ENCODE measurements around the gene AP1B1.
A peak's percentile ranks its signal among the peaks of the same experiment; 100 is the strongest.

AP1B1 gene

DNA sequence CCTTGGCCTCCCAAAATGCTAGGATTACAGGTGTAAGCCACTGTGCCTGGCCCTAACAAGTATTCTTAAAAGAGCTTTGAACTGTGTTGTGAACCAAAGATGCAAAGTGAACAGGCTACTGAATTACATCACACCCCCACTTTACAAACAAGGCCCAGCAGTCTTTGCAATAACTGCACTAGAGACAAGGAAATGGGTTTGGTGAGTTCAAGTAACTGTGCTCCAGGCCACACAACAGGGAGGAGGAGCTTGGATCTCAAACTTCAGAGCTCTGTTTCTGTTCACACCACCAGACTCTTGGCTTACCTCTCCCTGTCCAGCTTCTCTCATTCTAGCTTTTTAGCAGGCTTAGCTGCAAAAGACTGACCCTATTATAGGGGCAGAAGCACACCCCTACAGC is 42.4 kb downstream of the AP1B1 start:
- H3K27ac ChIP-seq, result peak overlapping the region; percentile 91
- no peak for TF ChIP-seq ZFX (IDR thresholded peaks at IDR 0.05)
- TF ChIP-seq, protein P1, sequence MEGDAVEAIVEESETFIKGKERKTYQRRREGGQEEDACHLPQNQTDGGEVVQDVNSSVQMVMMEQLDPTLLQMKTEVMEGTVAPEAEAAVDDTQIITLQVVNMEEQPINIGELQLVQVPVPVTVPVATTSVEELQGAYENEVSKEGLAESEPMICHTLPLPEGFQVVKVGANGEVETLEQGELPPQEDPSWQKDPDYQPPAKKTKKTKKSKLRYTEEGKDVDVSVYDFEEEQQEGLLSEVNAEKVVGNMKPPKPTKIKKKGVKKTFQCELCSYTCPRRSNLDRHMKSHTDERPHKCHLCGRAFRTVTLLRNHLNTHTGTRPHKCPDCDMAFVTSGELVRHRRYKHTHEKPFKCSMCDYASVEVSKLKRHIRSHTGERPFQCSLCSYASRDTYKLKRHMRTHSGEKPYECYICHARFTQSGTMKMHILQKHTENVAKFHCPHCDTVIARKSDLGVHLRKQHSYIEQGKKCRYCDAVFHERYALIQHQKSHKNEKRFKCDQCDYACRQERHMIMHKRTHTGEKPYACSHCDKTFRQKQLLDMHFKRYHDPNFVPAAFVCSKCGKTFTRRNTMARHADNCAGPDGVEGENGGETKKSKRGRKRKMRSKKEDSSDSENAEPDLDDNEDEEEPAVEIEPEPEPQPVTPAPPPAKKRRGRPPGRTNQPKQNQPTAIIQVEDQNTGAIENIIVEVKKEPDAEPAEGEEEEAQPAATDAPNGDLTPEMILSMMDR (conservative IDR thresholded peaks at IDR 0.05), result no peak

GRCh38 chr22:29344889-29345288 is 43.5 kb downstream of the AP1B1 start:
- H3K27ac ChIP-seq, result peak overlapping the region; percentile 91

DNA sequence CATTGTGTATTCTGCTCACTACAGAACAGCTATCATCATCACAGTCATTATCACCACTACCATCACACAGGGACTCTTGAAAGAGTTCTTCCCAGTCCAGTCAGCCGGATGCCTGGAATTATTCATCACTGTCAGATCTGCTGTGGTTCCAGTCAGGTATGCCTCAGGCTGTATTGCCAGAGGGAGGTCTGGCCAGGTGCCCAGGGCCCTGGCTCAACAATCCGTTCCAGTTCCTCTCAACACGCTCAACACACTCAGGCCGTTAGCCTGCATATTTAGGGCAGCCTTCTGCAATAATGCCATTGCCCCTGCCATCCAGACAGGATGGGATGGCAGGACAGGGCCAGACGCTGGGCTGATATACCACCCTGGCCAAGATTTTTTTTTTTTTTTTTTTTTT is 44.2 kb downstream of the AP1B1 start:
- peak overlapping the region; percentile 91 for H3K27ac ChIP-seq
- TF ChIP-seq, protein P1 (conservative IDR thresholded peaks at IDR 0.05), result no peak
- no peak for TF ChIP-seq ZFX (IDR thresholded peaks at IDR 0.05)

DNA sequence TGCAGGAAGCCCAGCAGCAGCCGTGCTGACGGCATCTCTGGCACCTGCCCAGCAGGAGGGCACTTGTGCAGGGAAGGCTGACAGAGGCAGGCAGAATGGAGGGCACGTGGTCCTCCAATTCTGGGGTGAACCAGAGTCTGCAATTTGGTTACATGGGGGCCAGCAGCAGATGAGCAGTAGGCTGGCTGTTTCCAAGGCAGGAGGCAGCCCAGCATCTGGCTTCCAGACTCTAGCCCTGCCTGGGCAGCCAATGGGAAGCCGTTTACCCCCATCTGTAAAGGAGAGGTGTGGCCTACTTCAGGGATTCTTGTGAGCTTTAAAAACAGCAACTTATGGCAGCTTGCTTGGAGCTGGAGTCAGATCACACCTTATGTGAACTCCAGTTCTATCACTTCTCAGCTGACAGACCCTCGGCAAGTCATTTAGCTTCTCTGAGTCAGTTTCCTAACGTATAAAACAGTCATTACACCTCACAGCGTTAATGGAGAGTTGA is 45.0 kb downstream of the AP1B1 start:
- peak overlapping the region; percentile 91 for H3K27ac ChIP-seq
- TF ChIP-seq, protein P1 (conservative IDR thresholded peaks at IDR 0.05), result no peak
- no peak for TF ChIP-seq ZFX (IDR thresholded peaks at IDR 0.05)

DNA sequence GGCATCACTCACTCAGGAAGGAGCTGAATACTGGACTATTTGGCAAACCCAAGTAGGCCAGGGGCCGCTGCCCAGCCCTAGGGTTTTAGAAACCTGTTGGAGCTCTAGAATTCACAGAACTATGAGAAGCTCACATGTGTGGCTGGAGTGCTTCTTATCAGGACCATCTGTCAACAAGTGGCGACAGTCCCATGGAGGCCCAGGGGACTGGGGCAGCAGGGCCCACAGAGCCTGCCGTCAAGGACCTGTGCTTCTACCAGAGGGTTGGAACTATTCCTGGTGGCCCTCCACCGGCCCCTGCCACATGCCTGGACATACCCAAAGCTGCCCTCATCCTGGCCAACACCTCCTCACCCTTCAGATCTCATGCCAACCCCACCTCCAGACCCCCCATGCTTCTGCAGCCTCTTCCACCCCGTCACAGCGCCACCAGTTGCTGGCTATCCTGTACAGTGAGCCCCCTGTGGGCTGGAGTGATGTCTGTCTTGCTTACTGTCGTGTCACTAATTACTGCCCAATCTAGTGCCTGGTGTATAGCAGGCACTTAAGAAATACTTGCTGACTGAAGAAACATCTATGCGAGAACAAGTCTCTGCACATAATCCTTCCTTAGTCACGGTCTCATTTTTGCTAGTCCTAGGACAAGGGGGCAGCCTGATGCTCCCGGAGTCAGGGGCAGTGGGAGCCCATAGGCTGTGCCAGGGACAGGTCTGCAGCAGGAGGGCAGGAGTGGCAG is 45.6 kb downstream of the AP1B1 start:
- TF ChIP-seq, protein P1 (conservative IDR thresholded peaks at IDR 0.05), result no peak
- peak; percentile 44; the same call in 1 of the 2 replicates for TF ChIP-seq ZFX (IDR thresholded peaks at IDR 0.05)
- peak overlapping the region; percentile 91 for H3K27ac ChIP-seq

DNA sequence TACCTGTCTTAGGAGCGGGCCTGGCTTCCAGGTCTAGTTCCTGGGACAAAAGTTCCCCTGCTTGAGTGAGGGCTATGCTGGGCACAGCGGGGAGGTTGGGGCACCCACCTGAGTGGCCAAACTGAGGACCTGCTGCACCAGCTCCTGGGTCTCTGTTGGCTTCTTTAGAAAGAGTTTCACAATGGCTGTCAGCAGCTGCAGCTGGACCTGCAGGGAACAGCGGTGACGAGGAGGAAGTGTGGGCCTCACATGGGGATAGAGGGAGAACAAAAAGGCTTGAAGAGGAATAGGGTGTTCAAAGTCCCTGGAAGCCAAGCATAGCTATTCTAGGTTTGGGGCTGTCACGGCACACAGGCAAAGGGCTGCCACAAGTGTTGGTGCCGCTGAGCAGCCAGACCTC is 46.2 kb downstream of the AP1B1 start:
- TF ChIP-seq ZFX (IDR thresholded peaks at IDR 0.05), result no peak; the same call in 1 of the 2 replicates
- TF ChIP-seq, protein P1 (conservative IDR thresholded peaks at IDR 0.05), result no peak
- H3K27ac ChIP-seq, result peak overlapping the region; percentile 91

DNA sequence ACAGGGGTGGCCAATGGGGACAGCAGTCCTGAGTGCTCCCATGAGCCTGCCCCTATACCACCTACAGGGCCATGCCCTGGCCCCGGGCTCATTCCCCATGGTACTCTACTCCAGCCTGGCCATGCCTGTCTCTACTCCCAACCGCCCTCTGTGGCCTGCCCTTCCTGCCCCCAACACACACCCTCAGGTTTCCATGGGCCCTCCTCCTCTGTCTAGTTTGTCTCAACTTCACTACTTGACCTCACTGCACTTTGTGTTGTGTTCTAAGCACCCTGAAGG is 46.6 kb downstream of the AP1B1 start:
- peak overlapping the region; percentile 91 for H3K27ac ChIP-seq

More for the DNA sequence above, 46.6 kb downstream of the AP1B1 start:
- TF ChIP-seq, protein P1 (conservative IDR thresholded peaks at IDR 0.05), result no peak
- no peak for TF ChIP-seq ZFX (IDR thresholded peaks at IDR 0.05)
